Measurements from ENCODE around the gene RESP18. TPM values are rescaled to one million over a fixed set of nuclear protein-coding genes. Genes with fewer than 3 reads are reported as not detected.

Gene RESP18
- total RNA-seq, 2 experiments from 2014 or later: not detected

DNA sequence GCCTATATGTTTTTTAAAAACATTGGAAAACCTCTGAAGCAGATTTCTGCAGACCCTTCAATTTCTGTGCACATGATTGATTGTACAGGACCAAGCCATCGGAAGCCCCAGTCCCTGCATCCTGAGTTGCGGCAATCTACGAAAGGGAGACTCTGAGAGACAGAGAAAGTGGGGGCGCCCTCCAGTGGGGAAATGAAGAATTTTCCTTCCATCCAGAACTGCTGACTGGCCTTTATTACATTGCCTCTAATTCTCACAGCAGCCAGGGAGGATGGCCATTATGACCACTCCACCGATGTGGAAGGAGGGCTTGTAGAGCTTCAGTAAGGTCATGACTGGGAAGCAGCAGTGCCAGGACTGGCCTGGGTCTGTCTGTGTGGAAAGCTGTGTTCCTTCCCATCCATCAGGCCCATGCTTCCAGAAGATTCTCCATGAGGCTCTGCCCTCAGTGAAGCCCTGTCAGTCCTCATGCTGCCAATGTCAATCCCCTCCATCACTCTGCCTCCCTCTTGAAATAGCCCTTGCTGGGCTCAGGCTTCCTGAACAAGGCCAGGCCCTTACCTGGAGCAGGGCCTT lies 20.0 kb upstream of the RESP18 start:
- CTCF ChIA-PET: interaction anchor here (0.6 to 1.9 kb wide), 6 partner anchors 51 to 196 kb away, joined by 3 to 7 read pairs (median 4); no protein-coding TSS in a partner anchor
- Mint-ChIP-seq H3K27ac (no peak overlapping the region), H3K36me3 (no peaks in the 10 kb centered on the region), H3K27me3 (peaks cover 28% of the 10 kb centered on the region), H3K9me3 (no peaks in the 10 kb centered on the region), H3K4me1 (ENCODE audit: low read depth) (no peaks in the 10 kb centered on the region), H3K4me3 (no peak overlapping the region)
- DNase-seq: peak; percentile 81
- intact Hi-C loops (cut with micrococcal nuclease): loop anchor here (1.0 kb wide), 1 partner anchor 192 kb away; the partner anchor contains the start of gene NHEJ1
- POLR2A ChIA-PET: no interaction called here

DNA sequence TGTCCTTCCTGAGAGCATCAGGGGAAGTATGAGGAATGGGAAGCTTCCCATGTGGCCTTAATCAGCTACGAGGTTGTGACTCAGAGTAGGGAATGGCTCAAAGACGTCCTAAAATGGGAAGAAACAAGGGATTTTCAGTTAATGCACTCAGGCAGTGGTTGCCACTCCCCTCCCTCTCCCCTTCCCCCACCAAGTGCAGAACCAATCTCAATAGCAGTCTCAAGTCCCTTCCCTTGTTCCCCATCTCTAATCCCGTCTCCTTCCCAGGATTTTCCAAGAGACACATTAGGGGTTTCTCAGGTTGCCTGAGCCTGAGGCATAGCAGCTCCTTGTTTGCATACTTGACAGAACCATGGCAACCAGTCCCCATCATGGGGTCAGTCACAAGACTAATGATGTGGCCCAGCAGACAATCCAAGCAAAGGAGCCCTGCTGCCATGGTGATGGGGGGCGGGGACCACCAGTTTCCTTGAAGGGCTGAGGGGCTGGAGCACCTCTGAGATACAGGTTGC lies 18.2 kb upstream of the RESP18 start:
- POLR2A ChIA-PET: no interaction called here
- no peaks in the 10 kb centered on the region for H3K36me3 Mint-ChIP-seq
- CTCF ChIA-PET: interaction anchor here (0.9 to 1.3 kb wide), 3 partner anchors 53 to 193 kb away, joined by 3 to 5 read pairs (median 3); partner anchors contain the start of gene DNAJB2
- H3K9me3 Mint-ChIP-seq: no peaks in the 10 kb centered on the region
- no peak overlapping the region for H3K27ac Mint-ChIP-seq
- no peaks in the 10 kb centered on the region for H3K4me1 Mint-ChIP-seq (ENCODE audit: low read depth)
- intact Hi-C loops (cut with micrococcal nuclease): no loop called here
- H3K27me3 Mint-ChIP-seq: peaks cover 21% of the 10 kb centered on the region
- no peak overlapping the region for H3K4me3 Mint-ChIP-seq
- no peak for DNase-seq

DNA sequence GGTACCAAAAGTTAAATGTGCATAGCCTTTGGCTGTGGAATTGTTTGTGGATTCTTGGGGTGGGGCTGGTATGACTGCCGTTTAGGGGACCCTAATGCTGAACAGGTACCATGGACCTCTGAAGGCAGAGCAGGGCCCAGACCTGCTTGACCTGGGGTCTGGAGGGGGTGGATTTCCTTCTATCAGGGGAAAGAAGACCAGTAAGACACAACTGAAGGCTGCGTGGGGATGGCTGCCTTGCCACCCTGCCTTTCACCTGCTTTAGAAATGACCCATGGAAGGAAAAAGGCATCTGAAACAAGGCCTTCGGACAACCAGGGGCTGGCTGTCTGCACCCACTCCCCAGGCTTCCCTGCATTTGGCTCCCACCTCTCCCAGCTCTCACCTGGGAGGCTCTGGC lies 17.7 kb upstream of the RESP18 start:
- no peak for DNase-seq
- intact Hi-C loops (cut with micrococcal nuclease): no loop called here
- no peaks in the 10 kb centered on the region for H3K36me3 Mint-ChIP-seq
- POLR2A ChIA-PET: no interaction called here
- CTCF ChIA-PET: interaction anchor here (1.1 kb wide), 1 partner anchor 53 kb away, joined by 3 read pairs; no protein-coding TSS in a partner anchor
- peaks cover 20% of the 10 kb centered on the region for H3K27me3 Mint-ChIP-seq
- H3K27ac Mint-ChIP-seq: no peak overlapping the region
- H3K4me3 Mint-ChIP-seq: no peak overlapping the region
- H3K4me1 Mint-ChIP-seq (ENCODE audit: low read depth): no peaks in the 10 kb centered on the region
- H3K9me3 Mint-ChIP-seq: no peaks in the 10 kb centered on the region

DNA sequence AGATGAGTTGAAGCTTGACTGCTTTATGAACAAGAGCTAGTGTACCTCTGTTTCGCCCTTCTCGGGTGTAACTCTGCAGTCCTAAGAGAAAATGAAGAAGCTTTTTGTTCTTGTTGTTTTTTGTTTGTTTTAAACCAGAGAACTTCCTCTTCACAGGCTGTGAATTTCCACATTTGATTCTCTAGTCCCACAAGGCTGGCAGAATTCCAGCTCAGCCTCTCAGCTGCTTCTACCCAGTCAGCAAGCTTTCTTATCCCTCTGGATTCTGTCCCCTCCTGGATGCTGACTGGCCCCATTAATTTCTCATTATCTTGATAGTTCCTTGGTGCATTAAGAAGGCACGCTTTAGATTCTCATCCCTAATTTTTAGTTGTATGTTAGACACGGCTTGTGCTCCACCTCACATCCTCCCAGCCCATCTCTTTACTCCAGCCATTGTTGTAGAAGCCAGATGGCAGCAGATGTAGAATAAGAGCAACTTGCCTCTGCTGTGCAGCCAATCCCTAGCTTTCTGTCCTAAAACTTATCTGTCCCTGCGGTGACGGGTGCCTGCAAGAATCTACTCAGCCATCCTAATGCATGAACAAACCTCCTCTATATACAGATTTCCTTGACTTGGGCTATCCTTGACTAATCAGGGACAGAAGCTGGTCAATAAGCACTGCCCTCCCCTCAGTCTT lies 12.3 kb upstream of the RESP18 start:
- ChIA-PET POLR2A (no interaction called here), CTCF (interaction anchor here (0.6 to 1.0 kb wide), 3 partner anchors 49 to 334 kb away, joined by 3 to 6 read pairs (median 3); no protein-coding TSS in a partner anchor)
- Mint-ChIP-seq H3K9me3 (no peaks in the 10 kb centered on the region), H3K27me3 (peaks cover 14% of the 10 kb centered on the region), H3K27ac (no peak overlapping the region), H3K4me1 (ENCODE audit: low read depth) (no peaks in the 10 kb centered on the region), H3K36me3 (no peaks in the 10 kb centered on the region), H3K4me3 (no peak overlapping the region)
- intact Hi-C loops (cut with micrococcal nuclease): no loop called here
- no peak for DNase-seq

DNA sequence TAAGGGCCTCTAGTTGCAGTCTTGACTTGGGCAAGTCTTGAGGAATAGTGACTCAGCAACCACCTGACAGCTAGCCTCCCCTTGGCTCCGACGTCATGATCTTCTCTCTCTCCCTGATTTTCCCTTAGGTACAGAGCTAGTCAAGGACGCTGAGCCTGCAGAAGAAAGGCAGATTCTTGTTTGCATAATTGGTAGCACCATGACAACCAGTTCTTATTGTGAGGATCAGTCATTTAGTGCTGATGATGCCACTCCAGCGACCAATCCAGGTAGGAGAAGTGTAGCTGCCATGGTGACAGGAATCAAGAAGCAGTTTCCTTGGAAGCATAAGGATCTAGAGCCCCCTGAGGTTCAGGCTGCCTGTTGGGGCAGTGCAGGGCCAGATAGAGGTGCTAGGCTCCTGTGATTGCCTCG lies 2.8 kb upstream of the RESP18 start:
- no peak for DNase-seq
- Mint-ChIP-seq H3K4me3 (no peak overlapping the region), H3K36me3 (peaks cover 4% of the 10 kb centered on the region), H3K9me3 (peaks cover 11% of the 10 kb centered on the region), H3K27me3 (peaks cover 49% of the 10 kb centered on the region), H3K27ac (no peak overlapping the region), H3K4me1 (ENCODE audit: low read depth) (no peaks in the 10 kb centered on the region)
- ChIA-PET POLR2A (no interaction called here), CTCF (interaction anchor here (0.7 kb wide), 2 partner anchors 39 to 40 kb away, joined by 3 read pairs; no protein-coding TSS in a partner anchor)
- intact Hi-C loops (cut with micrococcal nuclease): no loop called here

DNA sequence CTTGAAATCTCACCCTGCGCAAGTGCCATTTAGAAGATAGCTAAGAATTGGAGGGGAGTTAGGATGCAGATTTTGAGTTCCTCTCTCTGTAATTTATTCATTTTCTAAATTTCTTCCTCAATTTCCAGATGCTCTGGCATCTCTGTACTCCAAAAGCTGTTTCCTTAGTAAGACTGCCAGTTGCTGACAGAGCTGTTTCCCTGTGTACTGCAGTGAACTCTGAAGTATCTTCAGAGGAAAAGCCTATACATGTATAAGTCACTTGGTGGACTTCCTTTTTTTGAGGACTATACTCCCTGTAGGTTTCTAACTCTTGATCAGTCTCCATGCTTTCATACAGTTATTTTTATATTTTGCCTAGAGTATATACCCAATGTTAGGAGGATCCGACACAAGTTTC lies 1.5 kb upstream of the RESP18 start:
- Mint-ChIP-seq H3K27me3 (peaks cover 47% of the 10 kb centered on the region), H3K9me3 (peaks cover 11% of the 10 kb centered on the region), H3K4me3 (no peak overlapping the region), H3K27ac (no peak overlapping the region), H3K4me1 (ENCODE audit: low read depth) (no peaks in the 10 kb centered on the region), H3K36me3 (peaks cover 4% of the 10 kb centered on the region)
- ChIA-PET POLR2A (no interaction called here), CTCF (no interaction called here)
- no peak for DNase-seq
- intact Hi-C loops (cut with micrococcal nuclease): no loop called here

DNA sequence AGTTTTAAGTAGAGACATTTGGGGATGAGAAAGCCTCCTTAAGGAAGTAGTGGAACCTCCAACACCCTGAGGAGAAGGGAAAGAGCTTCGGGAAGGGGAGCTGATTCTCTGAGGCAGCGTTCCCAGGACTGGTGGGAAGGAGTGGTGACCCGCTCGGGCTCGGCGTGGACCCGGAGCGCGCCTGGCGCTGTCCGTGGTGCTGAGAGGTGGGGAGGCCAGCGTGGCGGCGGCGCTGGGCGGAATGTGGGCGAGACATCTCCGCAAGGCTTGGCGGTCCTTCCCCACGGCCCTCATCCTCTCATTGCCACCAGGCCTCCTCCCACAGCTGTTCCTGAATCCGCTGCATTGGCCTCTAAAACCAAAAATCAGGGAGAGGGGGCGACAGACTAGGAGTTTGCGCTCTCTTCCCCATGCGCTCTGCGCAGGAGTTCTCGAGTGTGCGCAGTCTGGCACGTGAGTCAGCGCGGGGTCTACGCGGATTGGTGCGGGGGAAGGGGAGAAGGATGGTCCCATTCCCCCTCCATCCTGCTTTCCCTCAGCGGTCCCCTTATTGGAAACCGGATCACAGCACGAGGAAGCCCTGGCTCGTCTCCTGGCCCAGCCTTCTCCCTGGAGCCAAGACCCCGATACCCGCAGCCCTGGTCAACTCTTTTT lies 857 bp downstream of the RESP18 start:
- intact Hi-C loops (cut with micrococcal nuclease): no loop called here
- Mint-ChIP-seq H3K4me3 (no peak overlapping the region), H3K9me3 (peaks cover 10% of the 10 kb centered on the region), H3K4me1 (ENCODE audit: low read depth) (no peaks in the 10 kb centered on the region), H3K36me3 (peaks cover 4% of the 10 kb centered on the region), H3K27ac (no peak overlapping the region), H3K27me3 (peaks cover 46% of the 10 kb centered on the region)
- ChIA-PET CTCF (interaction anchor here (0.8 kb wide), 1 partner anchor 336 kb away, joined by 3 read pairs; no protein-coding TSS in a partner anchor), POLR2A (no interaction called here)
- DNase-seq: peak; percentile 28

DNA sequence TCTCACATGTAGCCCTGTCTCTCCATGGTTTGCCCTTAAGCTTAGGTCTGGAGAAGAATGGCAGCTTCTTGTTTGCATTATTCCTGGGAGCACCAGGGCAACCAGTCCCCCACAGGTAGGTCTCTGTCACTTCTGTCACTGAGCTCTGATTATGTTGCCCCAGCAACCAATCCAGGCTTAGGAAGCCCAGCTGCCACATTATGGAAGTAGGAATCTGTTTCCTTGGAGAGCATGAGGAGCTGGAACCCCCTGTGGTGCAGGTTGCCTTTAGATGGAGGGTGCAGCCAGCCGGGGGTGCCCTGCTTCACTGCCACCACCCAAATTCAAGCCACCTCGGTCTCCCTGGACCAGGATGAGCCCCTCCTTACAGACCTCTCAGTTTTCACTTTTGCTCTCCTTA lies 4.8 kb downstream of the RESP18 start:
- ChIA-PET POLR2A (no interaction called here), CTCF (interaction anchor here (1.3 kb wide), 1 partner anchor 29 kb away, joined by 3 read pairs; no protein-coding TSS in a partner anchor)
- H3K36me3 Mint-ChIP-seq: no peaks in the 10 kb centered on the region
- peaks cover 33% of the 10 kb centered on the region for H3K27me3 Mint-ChIP-seq
- H3K4me3 Mint-ChIP-seq: no peak overlapping the region
- no peak overlapping the region for H3K27ac Mint-ChIP-seq
- no peak for DNase-seq
- intact Hi-C loops (cut with micrococcal nuclease): no loop called here
- H3K9me3 Mint-ChIP-seq: no peaks in the 10 kb centered on the region
- no peaks in the 10 kb centered on the region for H3K4me1 Mint-ChIP-seq (ENCODE audit: low read depth)

DNA sequence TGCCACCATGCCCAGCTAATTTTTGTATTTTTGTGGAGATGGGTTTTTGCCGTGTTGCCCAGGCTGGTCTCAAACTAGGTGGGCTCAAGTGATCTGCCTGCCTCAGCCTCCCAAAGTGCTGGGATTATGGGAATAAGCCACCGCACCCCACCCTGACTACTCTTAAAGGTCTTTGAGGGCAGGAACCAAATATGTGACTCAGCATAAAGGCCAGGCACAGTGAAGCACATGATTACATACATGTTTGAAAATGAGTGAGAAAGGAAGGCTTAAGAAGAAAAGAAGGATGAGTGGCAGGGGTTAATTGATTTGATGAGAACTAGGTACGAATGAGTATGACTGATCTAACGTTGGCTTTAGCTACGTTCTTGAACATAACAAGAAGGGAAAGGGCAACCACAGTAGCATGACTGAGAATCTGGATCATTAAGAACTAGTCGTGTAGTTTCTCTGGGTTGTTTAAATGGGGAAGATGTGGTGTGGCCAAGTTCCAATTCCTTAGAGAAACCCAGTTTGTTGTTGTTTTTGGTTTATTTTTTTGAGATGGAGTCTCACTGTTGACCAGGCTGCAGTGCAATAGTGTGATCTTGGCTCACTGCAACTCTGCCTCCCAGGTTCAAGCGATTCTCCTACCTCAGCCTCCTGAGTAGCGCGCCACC lies 6.8 kb downstream of the RESP18 start:
- H3K9me3 Mint-ChIP-seq: no peaks in the 10 kb centered on the region
- ChIA-PET CTCF (no interaction called here), POLR2A (no interaction called here)
- no peaks in the 10 kb centered on the region for H3K36me3 Mint-ChIP-seq
- H3K27ac Mint-ChIP-seq: no peak overlapping the region
- no peak overlapping the region for H3K4me3 Mint-ChIP-seq
- H3K4me1 Mint-ChIP-seq (ENCODE audit: low read depth): peaks cover 8% of the 10 kb centered on the region
- intact Hi-C loops (cut with micrococcal nuclease): no loop called here
- peaks cover 15% of the 10 kb centered on the region for H3K27me3 Mint-ChIP-seq
- DNase-seq: no peak

DNA sequence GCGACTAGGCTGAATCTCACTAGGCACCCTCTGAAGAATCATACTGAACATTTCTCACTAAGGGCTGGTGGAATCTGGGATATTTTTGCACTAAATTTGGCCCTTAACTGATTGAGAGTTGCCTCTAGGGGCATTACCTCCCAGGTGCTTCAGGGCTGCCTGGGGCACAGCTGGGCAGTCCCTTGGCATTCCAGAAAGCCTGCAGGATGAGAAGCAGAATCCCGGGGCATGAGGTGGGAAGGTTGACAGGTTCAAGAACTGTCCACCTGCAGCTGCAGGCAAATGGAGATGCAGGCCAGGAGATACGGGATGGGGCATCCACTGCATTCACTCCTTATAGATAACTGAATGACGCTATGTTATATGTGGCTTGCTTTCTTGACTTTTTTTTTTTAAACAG lies 7.4 kb downstream of the RESP18 start:
- ChIA-PET CTCF (no interaction called here), POLR2A (no interaction called here)
- Mint-ChIP-seq H3K9me3 (no peaks in the 10 kb centered on the region), H3K4me3 (no peak overlapping the region), H3K36me3 (no peaks in the 10 kb centered on the region), H3K27me3 (peaks cover 15% of the 10 kb centered on the region), H3K4me1 (ENCODE audit: low read depth) (peaks cover 9% of the 10 kb centered on the region), H3K27ac (no peak overlapping the region)
- intact Hi-C loops (cut with micrococcal nuclease): no loop called here
- DNase-seq: no peak

DNA sequence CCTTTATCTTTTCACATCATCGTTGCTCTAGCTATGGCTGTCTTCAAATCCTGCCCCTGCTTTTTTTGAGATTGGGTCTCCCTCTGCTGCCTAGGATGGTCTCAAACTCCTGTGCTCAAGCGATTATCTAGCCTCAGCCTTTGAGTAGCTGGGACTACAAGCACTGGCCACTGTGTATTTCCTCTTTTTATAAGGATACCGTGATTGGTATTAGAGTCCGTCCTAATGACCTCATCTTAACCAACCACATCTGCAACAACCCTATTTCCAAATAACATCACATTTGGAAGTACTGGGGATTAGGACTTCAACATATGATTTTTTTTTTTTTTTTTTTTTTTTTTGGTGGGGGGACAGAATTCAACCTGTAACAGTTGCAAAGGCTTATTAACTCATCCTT lies 9.1 kb downstream of the RESP18 start:
- intact Hi-C loops (cut with micrococcal nuclease): no loop called here

More for the DNA sequence above, 9.1 kb downstream of the RESP18 start:
- POLR2A ChIA-PET: no interaction called here
- Mint-ChIP-seq H3K4me1 (ENCODE audit: low read depth) (peaks cover 9% of the 10 kb centered on the region), H3K9me3 (no peaks in the 10 kb centered on the region), H3K27me3 (peaks cover 15% of the 10 kb centered on the region), H3K4me3 (no peak overlapping the region), H3K27ac (no peak overlapping the region), H3K36me3 (no peaks in the 10 kb centered on the region)
- CTCF ChIA-PET: interaction anchor here (1.0 kb wide), 1 partner anchor 30 kb away, joined by 3 read pairs; no protein-coding TSS in a partner anchor
- no peak for DNase-seq

Measured in activated CD4-positive, alpha-beta memory T cell treated with anti-CD3 and anti-CD28 coated beads for 36 hours (primary cell).